HG02943 (cell line): ENCODE data around the gene EVA1B.

Source experiments
- ATAC-seq: cut with Tn5 transposase; IDR thresholded peaks from one replicate; pipeline ENCODE4 v1.9.1; 2021; ENCODE audit warnings: mild to moderate bottlenecking, low read depth, moderate library complexity; ENCODE audit not compliant: unreplicated experiment

EVA1B gene, protein sequence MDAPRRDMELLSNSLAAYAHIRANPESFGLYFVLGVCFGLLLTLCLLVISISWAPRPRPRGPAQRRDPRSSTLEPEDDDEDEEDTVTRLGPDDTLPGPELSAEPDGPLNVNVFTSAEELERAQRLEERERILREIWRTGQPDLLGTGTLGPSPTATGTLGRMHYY

DNA sequence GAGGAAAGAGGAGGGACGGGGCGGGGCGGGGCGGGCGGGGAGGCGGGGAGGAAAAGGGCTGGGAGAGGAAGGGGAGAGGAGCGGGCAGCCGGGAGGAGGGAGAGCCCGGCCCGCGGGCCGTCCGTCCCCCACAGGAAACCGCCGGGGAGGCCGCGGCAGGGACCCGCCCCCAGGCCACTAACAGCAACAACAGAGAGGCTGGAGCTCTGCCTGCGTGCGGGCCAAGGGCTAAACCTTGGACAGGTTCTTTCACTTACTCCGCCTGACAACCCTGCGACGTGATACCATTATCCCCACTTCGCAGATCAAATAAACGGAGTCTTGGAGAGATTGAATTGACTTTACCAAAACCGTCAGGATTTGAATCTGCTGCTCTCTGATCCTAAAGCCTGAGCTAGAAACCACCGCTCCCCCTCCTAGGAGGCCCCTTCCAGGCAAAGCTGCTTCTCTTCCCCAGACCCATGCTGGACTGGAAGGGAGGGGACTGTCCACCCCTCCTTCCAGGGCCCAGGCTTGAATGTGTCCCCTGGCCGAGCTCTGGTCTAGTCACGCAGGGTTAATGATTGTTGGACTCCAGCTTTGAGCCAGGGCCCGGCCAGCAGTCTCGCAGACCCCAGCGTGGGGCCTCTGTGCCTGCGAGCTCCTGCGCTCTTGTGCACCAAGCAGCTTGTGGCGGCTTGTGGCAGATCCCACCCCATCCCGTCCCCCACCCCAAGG is at the start of gene EVA1B:
Gene EVA1B, minus strand, starts transcription at position 10 of the 717 bp plus-strand sequence. CDS start 608 bp downstream, outside the sequence.
- no peak for ATAC-seq

DNA sequence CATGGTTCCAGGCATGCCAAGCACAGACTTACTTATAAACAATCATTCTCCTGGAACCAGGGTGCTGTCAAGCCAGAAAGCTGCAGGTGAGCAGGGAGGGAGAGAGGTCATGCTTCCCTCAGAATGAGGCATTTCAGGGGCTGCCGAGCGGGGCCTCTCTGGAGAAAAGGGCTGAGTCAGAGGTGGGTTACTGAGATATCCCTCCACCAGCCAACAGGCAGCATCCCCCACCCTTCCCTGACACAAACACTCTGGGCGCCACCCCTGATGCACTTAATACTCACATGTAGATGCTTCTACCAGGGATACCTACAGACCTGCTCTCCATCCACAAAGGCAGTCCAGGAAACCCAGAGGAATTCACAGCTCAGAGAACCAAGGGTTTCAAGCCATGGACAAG is 49.2 kb upstream of the EVA1B start:
- ATAC-seq = no peak

- no peak for ATAC-seq
These were observed 45.8 kb upstream of the EVA1B start for GRCh38 chr1:36369061-36369861.

DNA sequence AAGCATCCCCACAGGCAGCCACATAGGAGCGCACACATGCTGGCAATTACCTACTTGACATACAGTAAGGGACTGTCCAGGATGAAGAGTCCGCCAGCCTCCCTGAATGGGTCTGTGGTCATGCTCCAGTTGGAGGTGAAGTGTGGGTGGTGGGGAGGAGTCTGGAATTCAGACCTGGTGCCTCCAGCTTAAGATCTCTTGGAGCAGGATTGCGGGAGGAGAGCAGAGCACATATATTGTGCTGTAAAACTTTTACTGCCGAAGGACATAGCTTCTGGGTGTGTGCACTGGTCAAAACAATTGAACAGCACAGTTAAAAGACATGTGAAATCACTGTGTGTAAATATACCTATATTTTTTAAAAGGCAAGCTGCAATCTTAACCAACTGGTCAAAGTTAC is 44.4 kb upstream of the EVA1B start:
- no peak for ATAC-seq

GRCh38 chr1:36367066-36367465 is 43.6 kb upstream of the EVA1B start:
- no peak for ATAC-seq

DNA sequence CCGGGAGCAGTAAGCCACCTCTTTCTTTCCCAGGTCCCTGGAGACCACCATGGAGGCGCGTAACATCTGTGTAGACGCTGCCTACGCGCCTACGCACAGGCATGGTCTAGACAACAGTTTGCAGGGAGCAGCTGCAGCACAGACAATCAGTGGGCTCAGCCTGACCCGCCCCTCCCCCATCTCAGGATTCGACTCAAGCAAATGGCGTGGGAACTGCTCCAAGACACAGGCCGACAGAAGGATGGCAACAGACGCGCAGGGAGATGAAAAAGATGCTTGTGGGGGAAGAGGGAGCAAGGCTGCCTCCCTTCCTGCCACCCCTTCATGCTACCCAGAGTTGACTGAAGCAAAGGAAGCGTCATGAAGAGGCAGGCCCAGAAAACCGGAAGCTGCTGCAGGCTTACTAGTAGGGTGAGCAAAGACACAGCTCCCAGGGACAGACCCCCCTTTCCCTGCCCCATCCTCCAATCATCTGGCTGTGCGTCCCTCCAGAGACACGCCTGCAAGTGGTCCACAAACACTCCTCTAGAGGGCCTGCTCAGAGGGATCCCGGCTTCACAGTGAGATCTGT is 42.7 kb upstream of the EVA1B start:
- no peak for ATAC-seq

- no peak for ATAC-seq
These were observed 41.9 kb upstream of the EVA1B start for GRCh38 chr1:36365381-36365780.

DNA sequence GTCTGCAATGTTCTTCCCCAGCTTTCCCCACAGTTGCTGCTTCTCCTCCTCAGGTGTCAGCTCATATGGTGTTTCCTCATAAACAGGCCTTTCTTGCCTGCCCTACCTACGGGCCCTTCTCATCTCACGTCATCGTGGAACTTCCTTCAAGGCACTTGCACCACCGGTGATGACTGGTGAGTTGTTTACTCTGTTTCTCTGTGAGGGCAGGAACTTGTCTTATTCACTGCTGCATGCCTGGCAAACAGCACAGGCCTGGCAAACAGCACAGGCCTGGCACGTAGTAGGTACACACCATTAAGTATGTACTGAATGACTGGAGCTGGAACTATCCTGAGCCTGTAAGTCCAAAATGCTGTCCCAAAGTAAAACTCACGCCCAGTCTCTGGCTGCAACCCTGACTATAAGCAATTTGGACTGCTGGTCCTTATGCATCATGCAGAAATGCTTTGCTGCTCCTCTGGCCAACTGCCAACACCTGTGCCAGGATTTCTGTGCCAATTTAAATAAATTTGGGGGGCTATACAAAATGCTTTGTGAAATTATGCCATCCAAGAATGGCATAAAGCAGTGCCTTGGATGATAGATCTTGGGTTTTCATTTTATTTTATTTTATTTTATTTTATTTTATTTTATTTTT is 36.6 kb upstream of the EVA1B start:
- ATAC-seq = no peak

DNA sequence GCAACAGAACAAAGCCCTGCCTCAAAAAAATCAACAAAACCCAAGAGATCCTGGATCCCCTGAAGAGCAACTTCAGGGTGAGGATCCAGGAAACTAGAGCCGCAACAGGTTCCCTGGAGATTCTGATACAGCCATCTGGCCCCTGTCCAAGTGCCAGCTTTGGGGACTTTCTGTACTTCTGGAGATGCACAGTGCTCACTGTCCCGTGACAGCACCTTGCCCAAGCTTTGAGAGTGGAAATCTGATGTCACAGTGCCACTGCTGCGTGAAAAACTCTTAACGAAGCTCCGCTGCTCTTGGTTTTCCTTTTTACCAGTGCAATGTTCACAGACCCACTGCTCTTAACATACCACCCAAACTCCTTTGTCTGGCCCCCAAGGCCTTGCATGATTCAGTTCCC is 35.9 kb upstream of the EVA1B start:
- ATAC-seq = no peak

- no peak for ATAC-seq
These were observed 35.2 kb upstream of the EVA1B start for GRCh38 chr1:36358514-36359084.

- ATAC-seq = no peak
These were observed 32.4 kb upstream of the EVA1B start for GRCh38 chr1:36355811-36356210.

- no peak for ATAC-seq
These were observed 31.0 kb upstream of the EVA1B start for GRCh38 chr1:36354486-36354885.

GRCh38 chr1:36352910-36353878 is 29.7 kb upstream of the EVA1B start:
- no peak for ATAC-seq

- no peak for ATAC-seq
These were observed 28.9 kb upstream of the EVA1B start for GRCh38 chr1:36352125-36352909.

GRCh38 chr1:36351227-36351977 is 28.0 kb upstream of the EVA1B start:
- no peak for ATAC-seq

DNA sequence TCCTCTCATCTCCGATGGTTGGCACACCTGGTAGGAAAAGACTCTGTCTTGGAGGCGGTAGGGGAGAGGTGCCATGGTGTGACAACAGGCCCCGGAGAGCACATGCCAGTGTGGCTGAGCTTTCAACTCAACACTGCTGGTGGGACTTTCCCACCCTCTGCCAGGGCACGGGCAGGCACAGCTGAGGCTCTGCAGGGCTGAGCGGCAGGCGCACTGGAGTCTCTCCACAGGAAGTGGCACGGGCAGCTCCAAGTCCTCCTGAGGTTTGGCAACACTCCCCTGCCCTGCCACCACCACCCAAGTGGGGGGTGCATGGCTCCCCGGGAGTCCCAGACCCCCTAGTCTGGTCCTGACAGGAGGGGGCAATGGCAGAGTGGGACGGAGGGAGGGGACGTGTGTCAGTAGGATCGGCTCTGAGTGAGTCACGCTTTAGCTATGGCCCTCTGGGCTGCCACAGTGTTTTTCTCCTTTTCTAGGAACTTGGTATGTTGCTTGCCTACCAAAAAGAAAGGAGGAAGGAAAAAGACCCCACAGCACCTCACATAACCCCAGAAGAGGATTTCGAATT is 27.3 kb upstream of the EVA1B start:
- no peak for ATAC-seq

- no peak for ATAC-seq
These were observed 26.4 kb upstream of the EVA1B start for GRCh38 chr1:36349839-36350238.
